Brain pericyte (primary cell): ENCODE measurements around the gene PSMB9.

Source experiments
- DNase-seq: peaks from one replicate; pipeline ENCODE4 v3.0.0-alpha.2; 2012; ENCODE audit warnings: low read depth, low spot score

Gene PSMB9

DNA sequence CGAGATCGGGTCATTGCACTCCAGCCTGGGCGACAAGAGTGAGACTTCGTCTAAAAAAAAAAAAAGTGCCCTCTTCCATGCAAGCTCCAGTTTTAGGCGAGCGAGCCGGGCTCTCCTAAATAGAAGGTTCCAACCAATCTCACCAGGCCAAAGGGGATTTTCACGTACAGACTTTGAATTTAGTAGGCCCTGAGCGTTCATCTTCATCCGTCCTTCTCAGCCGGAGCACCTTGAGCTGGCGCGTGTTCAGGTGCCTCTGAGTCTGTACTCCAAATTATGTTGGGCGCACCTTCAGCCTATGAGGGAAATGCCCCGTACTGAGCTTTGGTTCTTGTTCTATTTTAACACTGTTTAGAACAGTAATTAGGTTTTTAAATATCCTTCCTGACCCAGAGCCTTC, 14.6 kb upstream of the PSMB9 start:
- DNase-seq = no peak

DNA sequence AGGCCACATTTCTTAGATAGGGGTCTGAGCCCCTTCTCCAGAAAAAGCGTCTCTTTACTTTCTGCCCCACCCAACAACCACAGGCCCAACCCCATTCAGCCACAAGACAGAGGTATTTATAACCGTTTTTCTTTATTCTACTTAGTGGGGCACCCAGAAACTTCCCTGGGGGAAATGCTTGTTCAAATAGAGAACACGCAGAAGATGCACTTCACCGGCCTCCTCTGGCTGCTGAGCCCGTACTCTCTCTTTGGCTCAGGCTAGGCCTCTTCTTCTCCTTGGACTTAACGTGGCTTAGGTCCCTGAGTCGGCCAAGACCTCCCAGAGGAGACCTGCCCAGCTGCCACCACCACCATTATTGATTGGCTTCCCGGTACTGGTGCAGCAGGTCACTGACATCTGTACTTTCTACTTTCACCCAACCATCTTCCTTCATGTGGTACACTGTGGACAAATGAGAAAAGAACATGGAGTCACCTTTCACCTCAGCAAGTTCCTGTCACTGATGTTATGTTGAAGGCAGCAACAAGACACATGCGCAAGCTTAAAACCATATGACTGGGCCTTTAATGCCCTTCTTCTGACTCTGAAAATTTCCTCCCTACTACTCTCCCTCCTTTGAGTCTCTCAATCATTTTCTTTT, 13.3 kb upstream of the PSMB9 start:
- DNase-seq = no peak

- no peak for DNase-seq
These were observed 11.9 kb upstream of the PSMB9 start for GRCh38 chr6:32842021-32842650.

DNA sequence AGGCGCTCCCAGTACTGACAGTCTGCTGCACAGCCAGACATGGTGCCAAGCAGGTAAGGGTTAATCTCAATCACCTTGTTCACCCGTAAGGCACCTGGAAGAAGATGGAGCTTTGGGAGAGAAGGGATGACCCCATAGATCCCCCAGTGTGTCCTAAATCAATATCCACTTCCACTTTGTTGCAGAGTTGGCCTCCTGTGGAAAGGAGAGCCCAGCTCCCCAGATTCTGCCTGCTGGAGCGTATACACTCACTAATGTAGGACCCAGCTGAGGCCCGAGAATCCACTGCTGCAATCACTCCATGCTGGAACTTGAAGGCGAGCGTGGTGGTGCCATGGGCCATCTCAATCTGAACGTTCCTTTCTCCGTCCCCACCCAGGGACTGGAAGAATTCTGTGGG, 11.3 kb upstream of the PSMB9 start:
- DNase-seq = no peak

DNA sequence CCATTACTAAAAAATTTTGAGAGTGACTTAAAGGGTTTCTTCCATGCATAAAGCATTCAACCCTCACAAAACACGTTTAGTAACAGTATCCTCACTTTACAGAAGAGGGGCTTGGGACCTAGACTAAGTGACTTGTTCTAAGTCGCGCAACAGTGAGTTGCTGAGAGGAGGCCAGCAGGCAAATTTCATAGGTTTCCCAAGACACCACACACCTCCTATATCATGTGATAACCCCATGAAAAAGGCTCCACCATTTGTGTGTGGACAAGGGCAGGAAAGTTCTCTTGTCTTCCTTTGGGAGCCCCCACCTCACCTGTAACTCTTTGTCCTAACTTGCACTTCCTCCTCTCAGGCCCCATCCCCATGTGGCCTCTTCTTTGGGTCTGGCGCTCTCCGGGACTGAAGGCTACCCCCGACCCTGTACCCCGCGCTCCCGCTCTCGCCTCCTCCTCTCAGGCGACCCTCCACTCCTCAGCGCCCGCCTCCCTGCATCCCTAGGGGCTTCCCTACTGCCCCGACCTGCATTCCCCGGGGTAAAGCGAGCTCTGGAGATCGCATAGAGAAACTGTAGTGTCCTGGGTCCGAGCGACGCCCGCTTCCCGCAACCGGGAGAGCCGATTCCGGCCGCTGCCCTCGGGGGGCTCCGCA, 10.5 kb upstream of the PSMB9 start:
- DNase-seq = no peak

DNA sequence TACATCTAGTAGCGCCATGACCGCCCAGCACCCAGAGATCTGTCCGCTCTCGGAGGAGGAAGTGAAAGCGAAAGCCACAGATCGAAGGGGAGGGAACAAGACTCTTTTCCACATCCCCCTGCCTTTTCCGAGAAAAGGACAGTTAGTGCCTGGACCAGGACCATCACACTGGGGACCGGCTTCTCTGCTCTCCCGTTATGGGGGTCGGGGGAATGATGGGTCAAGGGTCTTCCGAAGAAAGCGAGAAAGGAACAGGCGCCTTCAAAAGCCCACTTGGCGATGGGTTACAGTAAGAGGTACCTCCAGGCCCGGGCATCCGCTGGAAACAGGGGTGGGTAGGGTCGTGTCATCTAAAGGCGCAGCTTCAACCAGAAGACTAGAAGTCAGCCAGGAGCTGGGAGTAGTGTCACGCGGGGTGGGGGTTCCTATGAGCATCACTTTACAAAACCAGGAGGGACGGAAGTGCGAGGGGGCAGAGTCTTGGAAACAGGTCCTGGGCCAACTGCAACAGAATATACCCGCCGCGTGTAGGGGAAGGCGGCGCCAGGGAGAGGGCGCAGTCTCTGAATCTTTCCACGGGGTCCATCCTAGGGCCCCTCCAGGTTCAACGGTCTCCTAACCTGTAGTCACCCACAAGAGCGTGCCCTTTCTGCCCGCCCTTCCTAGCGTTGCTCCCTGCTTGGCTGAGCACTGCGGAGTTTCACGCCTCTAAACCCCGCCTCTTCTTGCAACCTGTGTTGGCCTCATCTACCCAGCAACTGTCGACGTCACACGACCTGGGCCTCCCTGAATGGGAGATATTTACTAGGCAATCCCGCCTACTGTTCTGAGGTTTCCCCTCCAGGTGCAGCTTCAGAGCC, 9.8 kb upstream of the PSMB9 start, which contains the start of gene PSMB8:
PSMB8 (minus strand) TSS at position 69 of the 860 bp plus-strand sequence; CDS start at position 18, 51 bp downstream.
- peak; percentile 63 for DNase-seq

- no peak for DNase-seq
These were observed 9.1 kb upstream of the PSMB9 start for GRCh38 chr6:32844839-32845383.

DNA sequence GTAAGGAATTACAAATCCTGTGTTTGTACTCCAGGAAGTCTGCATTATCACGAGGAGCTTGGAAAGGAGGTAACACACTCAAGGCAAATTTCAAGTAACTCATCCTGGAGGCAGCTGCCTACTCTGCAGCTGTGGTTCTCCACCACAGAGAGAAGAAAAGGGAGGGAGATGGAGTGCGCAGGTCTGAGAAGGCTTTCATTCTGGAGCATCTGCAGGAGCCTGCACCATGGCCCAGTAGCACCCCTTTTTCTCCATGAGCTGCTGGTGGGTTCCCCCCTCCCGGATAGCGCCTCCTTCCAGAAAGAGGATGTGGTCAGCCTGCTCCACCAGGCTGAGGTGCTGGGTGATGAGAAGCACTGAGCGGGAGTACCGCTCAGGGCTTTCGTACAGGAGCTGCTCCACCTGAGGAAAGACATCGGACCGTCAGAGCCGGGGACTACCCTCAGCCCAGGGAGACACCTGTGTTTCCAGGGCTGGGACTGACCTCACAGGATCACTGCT, 8.6 kb upstream of the PSMB9 start:
- no peak for DNase-seq

GRCh38 chr6:32847004-32847403, 7.0 kb upstream of the PSMB9 start:
- DNase-seq = no peak

DNA sequence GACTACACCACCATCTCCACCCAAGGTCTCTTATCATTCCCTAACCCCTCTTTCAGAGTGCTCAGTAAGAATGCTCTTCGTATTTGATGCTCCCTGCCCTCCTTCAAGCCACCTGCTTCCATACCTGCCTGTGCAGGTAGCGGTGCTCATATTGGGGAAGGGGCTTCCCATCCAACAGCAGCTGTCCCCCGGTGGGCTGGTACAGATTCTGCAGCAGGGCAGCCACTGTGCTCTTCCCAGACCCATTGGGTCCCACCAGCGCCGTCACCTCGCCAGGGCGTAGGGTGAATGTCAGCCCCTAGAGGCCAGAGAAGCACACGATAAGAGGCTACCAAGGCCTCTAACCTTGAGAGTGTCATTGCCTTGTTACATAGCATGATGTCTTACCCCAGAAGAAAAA, 6.2 kb upstream of the PSMB9 start:
- no peak for DNase-seq

DNA sequence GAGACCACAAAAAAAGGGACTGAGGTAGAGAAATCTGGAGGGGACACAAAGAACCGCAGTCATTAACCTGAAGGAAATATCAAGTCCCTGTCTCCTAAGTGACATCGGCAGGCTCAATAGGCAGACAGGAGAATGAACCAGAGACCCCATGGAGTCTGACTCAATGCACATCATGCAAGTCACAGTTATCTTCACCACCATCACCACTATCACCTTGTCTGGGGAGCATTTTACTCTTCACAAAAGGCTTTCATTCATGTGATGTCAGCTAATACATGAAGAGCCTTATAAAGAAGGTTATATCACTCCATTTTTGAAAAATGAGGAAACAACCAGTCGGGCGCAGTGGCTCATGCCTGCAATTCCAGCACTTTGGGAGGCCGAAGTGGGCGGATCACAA, 4.9 kb upstream of the PSMB9 start:
- DNase-seq = no peak

DNA sequence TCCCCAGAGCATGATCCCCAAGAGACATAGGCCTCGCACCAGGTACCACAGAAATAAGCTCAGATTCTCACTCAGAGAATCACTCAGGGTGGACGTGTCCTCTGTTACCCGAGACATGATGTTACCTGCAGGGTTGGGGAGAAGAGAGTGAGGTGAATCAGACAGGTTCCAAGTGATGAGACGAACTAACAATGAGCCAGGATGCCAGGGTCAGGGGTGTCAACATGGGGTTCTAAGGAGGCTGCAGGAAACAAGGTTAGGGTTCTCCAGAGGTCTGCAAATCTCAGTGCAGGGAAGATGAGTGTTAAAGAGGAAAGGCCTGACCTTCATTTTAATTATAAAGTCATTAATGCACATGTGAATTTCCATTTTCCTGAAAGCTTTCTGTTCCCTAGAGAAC, 3.0 kb upstream of the PSMB9 start:
- no peak for DNase-seq

DNA sequence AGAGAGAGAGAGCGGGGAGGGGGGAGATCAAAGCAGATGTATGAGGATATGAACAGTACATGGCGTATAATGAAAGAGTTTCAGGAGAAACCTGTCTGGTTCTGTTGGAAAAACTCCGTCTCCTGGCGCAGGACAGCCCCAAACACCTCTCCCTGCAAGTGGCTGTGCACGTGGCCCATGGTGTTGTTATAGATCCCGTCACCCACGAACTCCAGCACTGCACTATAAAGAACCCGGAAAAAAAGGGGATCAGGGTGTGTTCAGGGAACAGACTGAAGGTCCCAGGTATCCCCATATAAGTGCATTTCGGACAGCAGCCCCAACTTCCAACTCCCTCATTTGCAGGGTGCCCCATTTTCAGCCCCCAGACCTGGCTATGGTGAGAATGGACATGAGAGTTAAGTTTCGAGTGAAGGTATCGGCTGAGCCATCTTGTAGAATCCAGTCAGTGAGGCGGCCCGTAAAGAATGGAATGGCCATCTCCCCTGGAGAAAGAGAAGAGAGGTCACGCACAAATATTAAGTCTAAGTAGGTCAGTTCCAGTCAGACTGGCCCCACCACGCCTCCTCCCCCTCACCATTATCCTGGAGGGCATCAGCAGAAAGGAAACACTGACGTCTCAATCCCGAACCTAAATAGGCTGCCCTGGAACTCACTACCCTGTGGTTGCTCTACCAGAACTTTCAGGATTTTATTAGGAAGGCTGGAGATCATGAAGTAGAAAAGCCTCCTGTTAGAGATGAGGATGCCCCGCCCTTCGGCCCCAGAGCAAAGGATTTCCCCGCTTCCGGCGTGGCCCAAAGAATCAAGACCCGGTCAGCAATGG, 1.8 kb upstream of the PSMB9 start:
- DNase-seq = no peak

DNA sequence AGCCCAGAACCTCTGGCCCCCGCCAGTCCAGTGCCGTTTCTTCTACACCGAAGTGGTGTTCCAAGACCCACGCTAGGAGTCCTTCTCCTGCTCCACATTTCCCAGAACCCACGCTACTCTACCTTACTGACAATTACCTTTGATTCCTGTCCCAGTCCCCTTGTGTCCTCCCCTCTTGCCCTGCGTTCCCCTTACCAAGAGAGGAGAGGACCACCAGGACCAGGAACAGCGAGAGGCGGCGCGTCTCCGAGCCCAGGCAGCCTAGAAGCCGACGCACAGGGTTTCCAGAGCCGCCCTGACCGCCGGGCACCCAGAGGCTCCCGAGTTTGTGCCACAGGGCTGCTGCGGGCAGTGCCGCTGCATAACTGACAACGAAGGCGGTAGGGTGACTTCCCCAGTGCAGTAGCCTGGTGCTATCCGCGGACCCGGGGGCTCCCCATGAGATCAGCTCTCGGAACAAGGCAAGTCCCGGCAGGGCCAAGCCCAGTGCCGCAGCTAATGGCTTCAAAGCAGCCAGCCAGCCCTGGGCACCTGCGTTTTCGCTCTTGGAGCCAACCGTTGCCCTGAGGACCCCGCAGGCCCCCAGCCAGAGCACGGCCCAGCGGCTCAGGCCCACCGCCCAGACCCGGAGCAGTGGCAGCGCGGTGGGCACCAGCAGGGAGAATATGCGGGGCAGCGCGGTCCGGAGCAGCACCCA, 1.0 kb upstream of the PSMB9 start:
- peak; percentile 21 for DNase-seq

- no peak for DNase-seq
These were observed 585 bp downstream of the PSMB9 start for GRCh38 chr6:32854376-32855178.

DNA sequence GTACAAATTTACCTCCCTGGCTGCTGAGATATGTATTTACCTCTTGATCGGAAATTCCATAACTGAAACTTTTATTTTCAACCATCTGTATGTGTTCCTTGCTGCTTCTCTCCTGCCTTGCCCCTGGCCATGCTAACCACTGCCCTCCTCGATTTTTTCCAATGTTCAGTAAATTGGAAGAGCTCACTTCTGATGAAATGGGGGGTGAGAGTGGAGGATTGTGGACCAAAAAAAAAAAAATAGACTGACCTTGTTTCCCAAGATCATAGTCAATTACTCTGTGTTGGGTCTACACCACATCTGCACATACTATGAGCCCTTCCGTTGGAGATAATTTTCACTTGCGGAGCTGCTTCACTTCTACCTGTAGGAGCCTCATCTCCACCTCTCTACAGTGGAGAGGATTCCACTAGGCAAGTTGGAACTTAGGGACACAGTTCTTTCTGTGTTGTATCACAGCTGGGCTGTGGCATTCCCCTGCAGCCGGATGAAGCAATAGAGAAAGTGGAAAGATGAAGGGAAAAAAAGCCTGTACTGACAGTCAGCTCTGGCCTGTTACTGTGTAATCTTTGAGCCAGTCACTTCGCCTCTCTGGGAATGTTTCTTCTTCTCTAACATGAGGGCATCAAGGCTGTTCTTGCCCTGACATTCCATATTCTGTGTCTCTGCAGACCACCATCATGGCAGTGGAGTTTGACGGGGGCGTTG, 1.6 kb downstream of the PSMB9 start:
- DNase-seq = no peak

DNA sequence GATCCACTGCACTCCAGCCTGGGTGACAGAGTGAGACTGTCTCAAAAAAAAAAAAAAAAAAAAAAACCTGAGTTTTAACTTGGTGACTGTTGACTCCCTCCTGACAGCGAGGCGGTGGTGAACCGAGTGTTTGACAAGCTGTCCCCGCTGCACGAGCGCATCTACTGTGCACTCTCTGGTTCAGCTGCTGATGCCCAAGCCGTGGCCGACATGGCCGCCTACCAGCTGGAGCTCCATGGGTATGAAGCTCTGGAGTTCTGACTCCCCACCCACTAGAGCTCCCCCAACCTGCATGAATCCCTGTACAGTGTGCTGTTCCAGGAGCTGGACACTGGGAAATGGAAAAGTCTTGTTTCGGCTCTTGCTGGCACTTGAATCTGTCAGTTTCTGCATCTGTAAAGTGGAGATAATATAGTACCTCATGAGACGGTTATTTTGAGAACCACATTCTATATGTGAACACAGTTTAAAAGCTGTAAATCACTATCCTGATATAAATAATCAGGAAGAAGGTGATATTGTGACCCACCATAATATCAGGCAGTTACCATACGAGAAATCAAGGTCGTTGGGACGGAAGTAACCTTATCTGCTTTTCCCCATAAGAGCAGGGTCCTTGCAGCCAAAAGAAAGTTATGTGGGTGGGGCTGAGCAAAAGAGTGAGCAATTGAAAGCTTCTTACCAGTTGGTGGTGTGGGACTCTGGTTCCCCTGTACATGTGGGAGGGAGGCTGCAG, 3.3 kb downstream of the PSMB9 start:
- no peak for DNase-seq

GRCh38 chr6:32858194-32858593, 4.2 kb downstream of the PSMB9 start:
- DNase-seq = no peak
